ENCODE results near the gene NUDT9.
"Not testable (repeated sequence)": the region's sequence is repeated elsewhere in the genome, so short reads cannot be mapped to it uniquely, and the experiment has no call there.

Gene NUDT9

DNA sequence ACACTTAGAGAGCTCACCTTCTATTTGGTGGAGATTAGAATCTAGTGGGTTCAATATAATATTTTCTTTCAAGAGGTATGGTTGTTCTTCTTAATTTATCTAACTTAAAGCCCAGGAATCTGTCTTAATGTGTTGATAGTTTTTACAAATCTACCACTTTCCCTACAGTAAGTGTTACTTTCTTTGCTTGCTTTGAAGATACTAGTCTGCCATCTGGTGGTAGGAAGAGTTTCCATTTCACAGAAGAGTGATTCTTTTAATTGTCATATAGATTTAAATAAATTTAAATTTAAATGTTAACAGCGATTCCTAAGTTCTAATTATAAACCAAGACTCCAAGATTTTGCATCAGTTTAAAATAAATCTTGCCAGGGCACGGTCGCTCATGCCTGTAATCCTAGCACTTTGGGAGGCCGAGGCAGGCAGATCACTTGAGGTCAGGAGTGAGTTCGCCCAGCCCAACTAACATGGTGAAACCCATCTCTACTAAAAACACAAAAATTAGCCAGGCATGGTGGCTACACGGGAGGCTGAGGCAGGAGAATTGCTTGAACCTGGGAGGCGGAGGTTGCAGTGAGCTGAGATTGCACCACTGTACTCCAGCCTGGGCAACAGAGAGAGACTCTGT is 43.5 kb downstream of the NUDT9 start:
- DNase-seq = peak; percentile 22

DNA sequence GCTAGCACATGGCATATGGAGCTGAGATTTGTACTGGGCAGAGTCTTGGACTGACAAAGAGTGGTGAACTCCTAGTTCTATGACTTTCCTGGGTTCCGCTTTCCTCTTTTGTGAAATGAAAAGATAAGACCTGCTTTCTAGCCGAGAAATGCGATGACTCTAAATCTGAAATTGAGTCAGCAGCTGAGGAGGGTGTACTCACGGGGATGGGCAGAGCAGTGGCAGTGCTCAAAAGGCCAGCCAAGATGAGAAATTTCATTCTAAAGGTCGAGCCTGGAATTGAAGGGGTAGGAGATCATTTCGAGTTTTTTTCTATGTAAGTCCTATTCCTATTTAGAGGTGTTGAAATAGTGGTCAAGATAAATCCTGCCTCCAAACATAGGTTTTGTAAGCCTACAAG is 47.0 kb downstream of the NUDT9 start:
- DNase-seq = no peak

DNA sequence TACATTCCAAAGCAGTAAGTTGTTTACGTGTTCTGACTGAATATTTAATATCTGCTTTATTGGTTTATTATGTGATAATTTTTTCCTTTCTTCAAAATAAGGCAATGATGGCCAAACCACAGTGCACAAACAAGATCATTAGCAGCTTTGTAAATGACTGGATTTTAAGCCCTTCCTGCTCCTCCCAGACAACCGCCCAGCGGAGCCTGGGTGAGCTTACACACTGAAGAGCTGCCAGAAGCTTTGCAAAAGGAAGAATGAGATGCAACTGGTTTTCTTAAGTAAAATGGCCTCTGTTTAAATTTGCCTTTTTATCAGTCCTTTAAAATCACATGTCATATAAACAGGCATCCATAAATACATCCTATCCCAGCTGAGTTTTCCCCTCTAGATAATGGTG is 54.6 kb downstream of the NUDT9 start:
- no peak for DNase-seq

GRCh38 chr4:87478732-87479250 is 56.4 kb downstream of the NUDT9 start:
- DNase-seq = no peak

DNA sequence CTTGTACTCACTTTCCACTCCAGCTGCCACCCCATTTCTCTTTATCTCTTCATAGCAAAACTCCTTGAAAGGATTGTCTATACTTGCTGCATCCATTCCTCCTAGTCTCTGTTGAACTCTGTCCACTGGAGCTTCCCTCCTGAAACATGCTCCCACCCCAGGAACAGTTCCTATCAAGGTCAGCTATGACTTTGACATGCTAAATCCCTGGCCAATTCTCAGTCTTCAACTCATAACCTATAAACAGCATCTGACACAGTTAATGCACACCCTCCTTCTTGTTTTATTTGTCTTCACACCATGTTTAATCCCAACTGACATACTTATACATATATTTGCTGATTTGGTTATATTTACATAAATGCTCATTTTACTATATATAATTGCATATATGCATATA is 59.0 kb downstream of the NUDT9 start:
- no peak for DNase-seq

DNA sequence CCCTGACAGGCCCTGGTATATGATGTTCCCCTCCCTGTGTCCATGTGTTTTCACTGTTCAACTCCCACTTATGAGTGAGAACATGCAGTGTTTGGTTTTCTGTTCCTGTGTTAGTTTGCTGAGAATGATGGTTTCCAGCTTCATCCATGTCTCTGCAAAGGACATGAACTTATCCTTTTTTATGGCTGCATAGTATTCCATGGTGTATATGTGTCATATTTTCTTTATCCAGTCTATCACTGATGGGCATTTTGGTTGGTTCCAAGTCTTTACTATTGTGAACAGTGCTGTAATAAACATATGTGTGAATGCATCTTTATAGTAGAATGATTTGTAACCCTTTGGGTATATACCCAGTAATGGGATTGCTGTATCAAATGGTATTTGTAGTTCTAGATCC is 60.9 kb downstream of the NUDT9 start:
- DNase-seq = not testable (repeated sequence)

- DNase-seq = not testable (repeated sequence)
Observed at GRCh38 chr4:87488666-87489065, 66.3 kb downstream of the NUDT9 start.

DNA sequence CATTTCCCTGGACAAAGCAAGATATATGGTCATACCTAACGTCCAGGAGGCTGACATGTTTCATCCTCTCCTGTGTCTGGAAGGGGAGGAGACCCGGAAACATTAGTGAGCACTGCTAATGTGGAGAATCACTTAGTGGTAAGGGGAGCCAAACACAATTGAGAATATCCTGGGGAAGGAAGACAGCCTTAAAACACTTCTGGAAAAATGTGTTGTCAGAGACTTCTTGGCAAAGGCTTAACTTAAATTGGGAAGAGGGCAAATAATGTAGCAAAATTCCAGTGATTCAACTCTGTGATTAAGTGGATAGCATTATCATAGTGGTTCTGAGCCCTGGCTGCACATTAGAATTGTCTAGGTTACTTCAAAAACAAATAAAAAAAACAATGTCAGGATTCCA is 67.3 kb downstream of the NUDT9 start:
- DNase-seq = no peak

DNA sequence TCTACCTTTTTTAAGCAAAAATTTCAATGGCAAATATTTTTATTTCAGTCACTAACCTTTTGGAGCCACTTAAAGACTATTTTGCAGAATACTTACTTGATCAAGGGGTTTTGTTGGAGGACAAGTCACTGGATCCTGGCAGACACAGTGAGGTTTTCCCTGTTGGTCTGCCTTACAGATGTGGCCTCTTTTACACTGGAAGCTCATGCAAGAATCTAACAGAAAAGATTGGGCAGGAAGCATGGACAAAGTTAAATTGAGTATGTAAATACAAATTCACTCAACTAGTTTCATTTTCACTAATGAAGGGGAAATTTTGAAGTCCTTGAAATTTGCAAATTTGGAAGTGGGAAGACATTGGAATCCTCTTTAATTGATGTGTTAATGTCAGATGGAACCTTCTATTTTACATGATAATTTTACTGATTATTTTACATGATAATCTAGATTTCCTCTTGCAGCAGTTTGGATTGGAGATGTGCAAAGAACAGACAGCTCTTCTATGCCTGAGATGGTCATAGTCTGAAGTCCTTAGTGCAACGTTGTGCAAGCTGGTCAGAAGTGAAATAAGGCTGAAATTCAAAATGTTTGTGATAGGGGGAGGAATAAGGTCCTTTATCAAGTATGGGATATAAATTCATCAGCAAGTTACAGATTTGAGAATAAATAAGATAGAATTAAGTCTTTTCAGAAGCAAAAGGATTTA is 68.4 kb downstream of the NUDT9 start:
- no peak for DNase-seq

DNA sequence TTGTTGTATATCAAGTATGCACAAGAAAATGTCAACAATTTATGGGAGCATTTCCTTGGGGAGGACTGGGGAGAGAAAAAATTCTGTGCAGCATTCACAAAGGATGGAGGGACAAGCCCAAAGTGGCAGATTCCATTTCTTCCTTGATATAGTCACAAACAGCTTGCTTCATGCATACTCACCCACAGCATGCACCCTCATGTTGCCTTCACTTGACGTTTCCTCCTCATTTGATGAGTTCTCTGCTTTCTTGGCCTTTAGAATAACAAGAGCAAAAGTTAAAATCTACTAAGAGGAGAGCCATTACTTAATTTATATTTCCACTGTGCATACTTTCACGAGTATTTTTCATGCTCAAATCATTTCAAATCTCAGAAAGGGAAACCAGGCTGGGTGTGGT is 69.1 kb downstream of the NUDT9 start:
- no peak for DNase-seq

GRCh38 chr4:87491851-87492250 is 69.5 kb downstream of the NUDT9 start:
- DNase-seq = not testable (repeated sequence)

- DNase-seq = no peak
Observed at GRCh38 chr4:87493115-87493514, 70.7 kb downstream of the NUDT9 start.

DNA sequence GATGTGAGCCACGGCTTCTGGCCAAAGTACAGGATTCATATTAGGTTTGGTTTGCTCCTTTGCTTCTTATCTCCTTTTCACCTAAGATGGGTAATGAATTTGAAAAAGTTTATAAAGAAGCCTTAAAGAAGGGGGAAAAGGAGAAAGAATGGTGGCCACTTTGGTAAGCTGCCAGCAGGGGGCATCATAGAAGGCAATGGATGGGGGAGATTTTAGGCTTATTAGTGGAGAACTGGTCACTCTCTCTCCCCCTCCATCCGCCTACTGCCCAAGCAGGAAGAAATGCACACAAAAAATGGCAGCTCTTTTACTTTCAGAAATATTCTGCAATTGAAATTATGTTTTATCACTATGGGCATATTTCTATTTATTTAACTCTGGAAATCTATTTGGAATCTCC is 74.8 kb downstream of the NUDT9 start:
- no peak for DNase-seq

GRCh38 chr4:87497578-87497977 is 75.2 kb downstream of the NUDT9 start:
- DNase-seq = no peak

- DNase-seq = no peak
Observed at GRCh38 chr4:87498446-87498900, 76.1 kb downstream of the NUDT9 start.

DNA sequence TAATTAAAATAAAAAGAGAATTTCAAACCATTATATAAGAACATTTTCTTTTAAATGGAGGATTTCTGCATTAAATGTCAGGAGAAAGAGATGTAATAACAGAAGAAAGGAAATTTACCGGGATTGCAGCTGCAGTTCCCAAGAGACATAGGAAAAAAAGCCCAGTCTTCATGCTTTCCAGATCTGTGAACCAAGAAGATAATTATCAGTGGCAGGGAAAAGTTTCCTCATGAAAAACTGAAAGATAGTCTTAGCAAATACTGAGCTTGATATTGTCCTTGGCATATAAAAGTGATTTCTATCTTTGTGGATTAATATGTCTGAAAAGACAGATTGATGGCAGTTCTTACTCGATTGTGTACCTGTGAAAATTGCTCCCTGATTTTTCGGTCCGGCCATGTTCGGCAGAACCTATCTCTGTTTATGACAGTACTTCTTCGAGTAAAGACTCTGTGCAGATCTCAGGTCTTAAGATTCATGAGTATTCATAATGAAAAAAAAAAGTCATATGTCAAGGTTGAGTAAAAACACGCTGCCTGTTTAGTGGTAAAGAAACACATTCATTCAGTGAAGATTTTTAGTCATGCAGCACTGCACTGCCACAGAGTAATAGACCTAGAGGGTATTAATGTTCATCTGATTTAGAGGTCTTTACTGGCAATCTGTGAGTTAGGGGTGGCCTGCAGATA is 77.2 kb downstream of the NUDT9 start:
- no peak for DNase-seq

- DNase-seq = no peak
Observed at GRCh38 chr4:87500092-87500462, 77.7 kb downstream of the NUDT9 start.

DNA sequence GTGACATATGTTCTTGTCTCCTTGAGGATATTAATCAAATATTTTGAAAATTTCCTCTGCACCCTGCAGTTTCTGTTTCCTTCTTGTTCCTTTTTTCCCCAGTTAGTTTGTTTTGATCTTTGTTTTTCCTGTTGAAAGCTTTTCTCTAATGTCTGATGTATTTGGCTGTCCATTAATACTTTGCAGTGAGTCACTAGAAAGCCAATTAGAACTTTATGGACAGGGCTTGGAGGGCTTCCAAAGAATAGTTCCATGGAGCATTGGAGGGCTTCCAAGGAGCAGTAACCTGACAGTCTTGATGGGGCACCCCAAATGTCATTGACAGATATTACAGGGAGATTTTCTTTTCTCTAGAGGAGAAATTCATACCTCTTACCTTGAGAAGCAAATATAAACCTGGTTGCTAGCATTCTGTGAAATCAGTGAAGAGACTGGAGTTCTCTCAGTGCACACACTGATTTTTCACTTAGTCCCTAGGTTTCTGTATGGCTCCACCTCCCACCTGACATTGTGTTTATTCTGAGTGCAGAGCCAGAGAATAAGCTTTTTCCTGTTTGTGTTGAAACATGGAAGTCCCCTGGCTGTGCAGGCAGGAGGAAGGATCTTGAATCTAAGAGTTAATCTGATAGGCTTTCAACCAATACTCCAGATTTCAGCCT is 80.3 kb downstream of the NUDT9 start:
- DNase-seq = no peak

DNA sequence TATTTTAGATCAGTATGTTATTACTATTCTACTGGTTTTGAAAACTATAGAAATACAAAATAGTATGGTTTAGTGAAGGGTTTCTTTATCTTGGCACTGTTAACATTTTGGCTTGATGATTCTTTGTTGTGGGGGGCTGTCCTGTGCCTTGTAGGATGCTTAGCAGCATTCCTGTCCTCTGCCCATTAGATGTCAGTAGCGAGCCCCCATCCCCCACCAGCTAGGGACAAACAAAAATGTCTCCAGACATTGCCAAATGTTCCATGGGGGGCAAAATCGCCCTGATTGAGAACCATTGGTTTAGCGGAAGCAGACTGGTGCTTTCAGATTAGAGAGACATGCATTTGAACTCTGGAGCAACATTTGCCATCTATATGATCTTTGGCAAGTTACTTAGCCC is 83.5 kb downstream of the NUDT9 start:
- no peak for DNase-seq

GRCh38 chr4:87506974-87507701 is 84.8 kb downstream of the NUDT9 start:
- DNase-seq = no peak

All from MV-4-11 (cell line).